Cerebellar nuclear complex (tissue), 1 donor: ENCODE data around the gene SORBS1.

Source experiments
- DNase-seq, 2 experiments: peaks; one replicate each; lab custom pipeline; 2025; lab: John Stamatoyannopoulos, UW

SORBS1 gene

GRCh38 chr10:95459446-95460045 lies 101.6 kb downstream of the SORBS1 start:
- DNase-seq, result no peak

- DNase-seq, result no peak
Observed at GRCh38 chr10:95458871-95459270, 102.3 kb downstream of the SORBS1 start.

- no peak for DNase-seq
Observed at GRCh38 chr10:95458014-95458413, 103.2 kb downstream of the SORBS1 start.

GRCh38 chr10:95457319-95457886 lies 103.8 kb downstream of the SORBS1 start:
- no peak for DNase-seq

GRCh38 chr10:95456516-95456915 lies 104.7 kb downstream of the SORBS1 start:
- no peak for DNase-seq

- DNase-seq, result no peak
Observed at GRCh38 chr10:95454940-95455339, 106.2 kb downstream of the SORBS1 start.

- DNase-seq, result no peak
Observed at GRCh38 chr10:95454356-95454755, 106.8 kb downstream of the SORBS1 start.

- no peak for DNase-seq
Observed at GRCh38 chr10:95451568-95452524, 109.3 kb downstream of the SORBS1 start.

GRCh38 chr10:95451150-95451549 lies 110.0 kb downstream of the SORBS1 start:
- DNase-seq, result no peak

- no peak for DNase-seq
Observed at GRCh38 chr10:95450188-95450587, 111.0 kb downstream of the SORBS1 start.

GRCh38 chr10:95447685-95448084 lies 113.5 kb downstream of the SORBS1 start:
- DNase-seq, result no peak

- DNase-seq, result peak in 1 of 2 experiments; percentile 26
Observed at GRCh38 chr10:95445837-95446486, 115.2 kb downstream of the SORBS1 start.

GRCh38 chr10:95445223-95445836 lies 115.8 kb downstream of the SORBS1 start:
- no peak for DNase-seq

GRCh38 chr10:95444792-95445191 lies 116.4 kb downstream of the SORBS1 start:
- no peak for DNase-seq

- no peak for DNase-seq
Observed at GRCh38 chr10:95443636-95444035, 117.5 kb downstream of the SORBS1 start.

GRCh38 chr10:95442341-95442740 lies 118.8 kb downstream of the SORBS1 start:
- no peak for DNase-seq

GRCh38 chr10:95441547-95441923 lies 119.6 kb downstream of the SORBS1 start:
- DNase-seq, result no peak

- no peak for DNase-seq
Observed at GRCh38 chr10:95440756-95441546, 120.2 kb downstream of the SORBS1 start.

- DNase-seq, result no peak
Observed at GRCh38 chr10:95440038-95440725, 121.0 kb downstream of the SORBS1 start.

GRCh38 chr10:95438781-95439180 lies 122.4 kb downstream of the SORBS1 start:
- DNase-seq, result no peak

- no peak for DNase-seq
Observed at GRCh38 chr10:95437669-95438068, 123.5 kb downstream of the SORBS1 start.
